ENCODE measurements around the gene SPECC1L.

Gene SPECC1L

DNA sequence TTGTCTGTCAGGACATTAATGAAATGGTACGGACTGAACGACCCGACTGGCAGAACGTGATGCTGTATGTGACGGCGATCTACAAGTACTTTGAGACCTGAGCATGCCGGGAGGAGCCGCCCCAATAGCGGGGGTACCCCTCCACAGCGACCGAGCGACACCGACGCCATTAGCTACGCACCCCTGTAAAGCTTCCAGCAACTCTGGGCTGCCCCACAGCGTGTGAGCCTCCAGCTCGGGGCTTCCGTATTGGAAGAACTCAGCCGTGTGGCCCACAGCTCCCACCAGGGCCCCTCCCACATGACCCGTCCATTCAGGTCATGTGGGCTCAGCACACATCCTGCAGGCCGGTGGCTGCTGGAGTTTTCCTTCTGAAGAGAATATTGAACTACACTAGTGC lies 143.9 kb downstream of the SPECC1L start:
- DNase-seq (ENCODE audit: low read depth): no peak

DNA sequence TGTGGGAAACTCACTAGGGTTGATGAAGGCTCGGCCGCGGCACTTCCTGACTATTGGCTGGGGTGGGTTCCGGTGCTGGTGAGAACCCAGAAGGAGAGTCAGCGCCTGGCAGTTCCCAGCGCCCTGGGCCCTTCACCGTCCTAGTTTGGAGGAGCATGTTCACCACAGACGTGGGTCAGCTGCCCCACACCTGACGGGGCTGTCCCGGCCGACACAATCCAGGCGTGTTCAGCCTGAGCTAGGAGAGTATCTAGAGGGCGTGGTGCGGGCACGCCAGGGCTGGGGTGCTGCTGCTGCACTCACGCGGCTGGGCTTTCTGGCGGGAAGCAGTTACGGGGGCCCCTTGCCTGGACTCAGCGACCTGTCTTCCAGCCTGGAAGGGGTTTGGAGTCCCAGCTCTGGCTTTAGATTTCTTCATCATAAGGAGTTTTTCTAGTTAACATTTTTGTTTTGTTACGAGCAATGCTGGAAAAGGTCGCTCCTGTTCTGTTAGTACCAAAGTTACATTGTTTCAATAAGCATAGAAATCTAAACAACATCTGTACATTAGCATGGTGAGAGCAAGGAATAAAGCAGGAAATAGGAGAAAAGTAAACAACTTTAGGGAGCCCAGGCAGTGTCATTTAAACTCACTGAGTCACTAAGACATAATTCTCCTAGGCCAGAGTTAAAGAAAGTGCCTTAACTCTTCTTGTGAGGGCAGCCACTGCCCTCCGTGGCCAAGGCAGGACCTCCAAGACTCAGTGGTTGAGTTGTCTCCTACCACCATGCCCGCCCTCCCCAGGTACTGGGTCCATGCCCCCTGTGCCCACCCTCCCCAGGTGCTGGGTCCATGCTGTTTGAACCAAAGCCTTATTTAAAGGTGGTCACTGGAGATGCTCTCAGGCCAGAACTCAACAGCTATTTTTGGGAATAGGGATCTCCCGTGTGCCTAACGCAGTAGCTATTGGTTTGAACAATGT lies 144.6 kb downstream of the SPECC1L start:
- DNase-seq (ENCODE audit: low read depth): no peak

DNA sequence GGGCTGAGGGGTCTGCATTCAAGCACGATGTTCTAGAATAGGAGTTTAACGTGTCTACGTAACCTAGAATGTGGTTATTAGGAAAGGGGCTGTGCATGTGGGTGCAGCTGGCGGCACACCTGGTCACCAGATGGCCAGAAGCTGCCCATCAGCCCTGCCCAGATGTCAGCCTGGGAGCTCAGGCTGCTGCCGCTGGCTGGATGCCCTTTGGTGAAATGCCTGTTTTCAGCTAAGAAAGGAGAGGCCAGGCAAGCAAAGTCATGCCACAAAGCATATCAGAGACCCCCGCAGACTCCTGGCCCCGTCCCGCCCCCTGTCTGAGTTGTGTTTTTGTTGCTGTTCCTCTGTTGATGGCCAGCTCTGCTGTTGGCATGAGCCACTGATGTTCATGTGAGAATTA lies 145.5 kb downstream of the SPECC1L start:
- no peak for DNase-seq (ENCODE audit: low read depth)

DNA sequence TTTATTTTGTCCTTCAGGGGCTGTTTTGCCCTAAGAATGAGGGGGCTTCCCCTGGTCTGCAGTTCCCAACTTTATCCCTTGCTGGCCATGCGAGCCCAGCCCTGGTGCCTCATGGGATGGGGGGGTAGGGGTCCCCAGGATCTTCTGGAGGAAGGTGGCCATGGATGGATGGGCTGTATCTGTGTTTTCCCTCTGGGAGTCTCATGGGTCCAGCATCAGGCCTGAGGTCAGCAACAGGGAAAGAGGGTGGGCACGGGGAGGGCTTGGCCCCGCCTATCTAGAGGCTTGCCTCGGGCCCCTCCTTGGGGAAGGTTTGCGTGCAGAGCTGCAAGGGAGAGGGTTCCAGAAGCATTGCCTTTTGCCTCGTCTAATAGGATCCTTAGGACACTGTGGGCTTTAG lies 146.0 kb downstream of the SPECC1L start:
- DNase-seq (ENCODE audit: low read depth): no peak

DNA sequence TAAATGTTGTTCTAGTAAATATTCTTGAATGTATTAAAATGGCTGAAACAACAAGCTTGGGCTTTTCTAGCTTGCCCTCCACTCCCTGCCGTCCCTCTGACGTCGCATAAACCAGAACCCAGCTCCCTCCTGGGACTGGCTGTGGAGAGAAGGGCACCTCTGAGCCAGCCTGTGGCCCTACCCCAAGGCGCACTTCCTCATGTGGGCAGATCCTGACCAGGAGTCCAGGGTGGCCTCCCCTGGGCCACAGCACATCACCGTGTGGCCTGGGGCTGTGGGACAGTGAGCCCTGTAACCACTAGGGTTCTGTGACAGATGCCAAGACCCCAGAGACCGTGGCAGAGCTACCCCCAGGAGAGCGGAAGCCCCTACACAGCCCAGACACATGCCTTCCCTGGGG lies 146.6 kb downstream of the SPECC1L start:
- no peak for DNase-seq (ENCODE audit: low read depth)

DNA sequence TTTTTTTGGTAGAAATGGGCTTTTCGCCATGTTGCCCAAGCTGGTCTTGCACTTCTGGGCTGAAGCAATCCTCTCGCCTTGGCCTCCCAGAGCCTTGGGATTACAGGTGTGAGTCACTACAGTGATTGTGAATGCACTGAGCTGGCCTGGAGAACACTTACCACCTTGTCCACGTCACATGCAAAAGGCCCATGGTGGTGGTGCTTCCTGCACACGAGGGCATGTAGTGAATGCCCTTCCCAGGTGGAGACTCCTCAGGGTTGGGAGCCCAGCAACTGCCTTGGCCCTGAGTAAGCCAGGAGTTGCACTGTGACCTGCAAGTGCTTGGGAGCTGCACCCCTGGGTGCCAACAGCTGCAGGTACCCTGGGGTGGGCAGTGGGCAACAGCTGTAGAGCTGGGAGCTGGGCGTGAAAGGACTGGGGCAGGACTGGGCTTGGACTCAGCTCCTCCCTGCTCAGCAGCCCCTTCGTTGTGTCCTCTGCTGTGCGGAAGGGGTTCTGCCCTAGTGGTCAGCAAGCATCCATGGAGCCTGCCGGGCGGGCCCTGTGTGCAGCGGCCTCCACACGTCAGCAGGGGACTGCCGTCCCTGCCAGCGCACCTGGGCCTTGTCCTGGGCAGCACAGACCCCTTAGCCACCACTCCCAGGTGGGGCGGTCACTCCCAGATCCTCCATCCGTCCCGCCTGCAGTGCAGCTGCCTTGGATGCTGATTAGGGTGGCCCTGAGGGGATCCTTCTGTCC lies 147.4 kb downstream of the SPECC1L start:
- no peak for DNase-seq (ENCODE audit: low read depth)

DNA sequence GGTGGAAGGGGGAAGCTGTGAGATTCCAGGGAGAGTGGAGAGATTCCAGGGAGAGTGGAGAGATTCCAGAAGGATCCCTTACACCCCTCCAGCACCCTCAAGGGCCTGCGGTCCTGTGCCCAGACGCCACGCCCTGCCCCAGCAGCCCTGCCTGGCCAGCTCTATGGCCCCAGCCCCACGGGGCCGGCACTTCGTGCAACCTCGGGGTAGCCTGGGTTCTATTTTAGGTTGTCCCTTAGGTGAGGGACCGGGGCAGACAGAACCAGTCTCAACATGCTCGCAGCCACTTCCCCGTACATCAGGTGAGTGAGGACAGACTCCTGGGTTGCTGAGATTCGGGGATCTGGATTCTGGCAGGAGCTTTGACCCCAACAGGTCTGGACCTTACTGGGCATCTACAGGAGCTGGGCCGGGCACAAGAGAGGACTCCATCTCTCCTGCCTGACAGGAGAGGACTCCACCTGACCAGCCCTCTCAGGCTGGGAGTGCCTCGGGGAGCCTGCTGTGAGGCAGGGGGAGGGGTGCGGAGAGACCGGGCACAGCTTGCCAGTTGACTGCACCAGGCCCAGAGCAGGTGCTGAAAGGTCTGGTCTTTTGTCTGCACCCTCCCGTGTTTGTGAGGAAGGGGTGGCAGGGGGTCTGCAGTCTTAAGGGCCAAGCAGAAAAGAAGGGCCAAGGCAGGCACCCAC lies 148.3 kb downstream of the SPECC1L start:
- DNase-seq (ENCODE audit: low read depth): no peak

DNA sequence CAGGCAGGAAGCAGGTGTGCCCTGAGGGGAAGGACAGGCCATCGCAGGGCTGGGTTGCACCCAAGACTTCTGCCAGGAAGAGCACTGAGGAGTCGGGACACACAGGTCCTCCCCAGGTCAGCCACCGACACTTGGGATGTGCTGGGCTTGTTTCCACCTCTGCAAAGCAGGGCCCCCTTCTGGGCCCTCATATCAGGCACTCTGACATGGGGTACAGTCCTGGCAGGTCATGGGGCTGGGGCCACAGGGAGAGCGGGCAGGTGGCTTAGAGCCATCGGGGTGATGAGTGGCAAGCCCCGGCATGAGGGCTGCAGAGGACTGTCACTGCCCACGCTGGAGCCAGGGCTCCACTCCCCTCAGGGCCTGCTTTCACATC lies 148.8 kb downstream of the SPECC1L start:
- no peak for DNase-seq (ENCODE audit: low read depth)

DNA sequence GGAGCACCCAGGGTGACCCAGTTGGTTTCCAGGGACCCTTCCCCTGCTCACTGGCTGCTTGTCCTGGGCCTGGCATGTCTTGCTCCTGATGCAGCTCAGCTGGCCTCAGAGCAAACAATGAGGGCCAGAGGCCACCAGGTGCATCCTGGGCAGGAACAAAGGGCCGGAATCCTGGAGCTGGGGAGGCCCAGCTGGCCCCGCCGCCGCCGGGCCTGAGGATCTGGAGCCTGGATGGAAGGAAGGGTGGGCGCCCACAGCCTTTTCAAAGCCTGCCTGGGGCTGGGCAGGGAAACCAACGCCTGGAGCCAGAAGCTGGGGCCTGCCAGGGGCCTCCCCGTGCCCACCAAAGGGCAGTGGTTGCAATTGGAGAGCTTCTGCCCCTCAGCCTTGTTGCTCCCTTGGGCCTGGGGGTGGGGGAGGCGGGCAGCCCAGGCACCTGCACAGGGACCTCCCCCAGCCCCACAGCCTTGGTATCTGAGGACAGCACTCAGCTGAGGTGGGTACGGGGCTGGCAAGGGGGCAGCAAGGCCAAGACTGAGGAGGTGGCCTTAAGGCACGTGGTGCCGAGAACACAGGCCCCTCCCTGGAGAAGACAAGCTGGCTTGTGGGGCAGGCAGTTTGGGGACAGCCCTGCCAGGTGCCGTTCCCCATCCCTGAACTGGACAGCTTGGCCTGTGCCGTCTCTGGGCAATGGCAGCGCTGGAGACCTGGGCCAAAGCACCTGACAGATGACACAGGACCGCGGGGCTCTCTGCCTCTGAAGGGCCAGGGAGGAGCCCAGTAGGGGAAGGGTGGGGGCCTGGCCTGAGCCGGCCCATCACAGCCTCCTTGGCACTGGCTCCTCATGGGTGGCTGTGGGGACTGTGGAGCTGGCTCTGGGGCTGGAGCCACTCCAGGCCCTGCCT lies 149.7 kb downstream of the SPECC1L start:
- DNase-seq (ENCODE audit: low read depth): no peak

DNA sequence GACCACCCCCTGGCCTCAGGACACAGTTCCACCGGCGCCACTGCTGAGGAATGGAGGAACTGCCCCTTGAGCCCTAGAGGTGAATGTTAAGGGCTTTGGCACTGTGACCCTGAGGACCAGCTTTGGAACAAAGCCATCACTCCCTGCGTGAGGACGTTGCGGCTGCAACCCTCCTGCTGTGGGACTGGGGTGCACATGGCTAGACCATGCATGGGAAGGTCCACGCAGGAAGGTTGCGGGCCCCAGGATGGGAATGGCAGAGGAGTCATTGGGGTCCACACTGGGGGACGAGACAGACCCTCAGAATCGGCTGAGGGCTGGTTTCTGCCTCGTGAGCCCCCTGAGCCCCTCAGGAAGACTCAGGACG lies 150.3 kb downstream of the SPECC1L start:
- DNase-seq (ENCODE audit: low read depth): no peak

DNA sequence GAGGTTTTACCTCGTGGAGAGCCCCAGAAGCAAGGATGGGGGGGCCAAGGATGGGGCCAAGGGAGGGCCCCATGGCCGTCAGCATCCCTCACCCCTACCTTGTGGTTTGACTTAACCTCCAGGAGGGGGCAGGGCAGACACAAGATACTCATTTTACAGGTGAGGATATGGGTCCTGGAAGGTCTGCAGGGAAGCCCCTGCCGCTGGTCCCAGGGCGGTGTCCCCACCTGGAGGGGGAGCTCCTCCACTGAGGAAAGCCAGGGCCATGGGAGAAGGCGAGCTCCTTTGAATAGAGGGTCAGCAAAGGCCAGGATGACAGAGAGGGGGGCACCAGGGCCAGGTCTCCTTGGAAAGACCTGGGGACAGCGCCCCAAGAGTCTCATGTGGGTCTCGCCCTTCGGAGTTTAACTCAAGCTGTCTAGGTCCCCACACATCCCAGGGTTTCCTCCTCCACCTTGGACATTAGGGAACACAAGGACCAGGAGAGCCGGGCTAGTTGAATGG lies 150.8 kb downstream of the SPECC1L start:
- DNase-seq (ENCODE audit: low read depth): no peak

DNA sequence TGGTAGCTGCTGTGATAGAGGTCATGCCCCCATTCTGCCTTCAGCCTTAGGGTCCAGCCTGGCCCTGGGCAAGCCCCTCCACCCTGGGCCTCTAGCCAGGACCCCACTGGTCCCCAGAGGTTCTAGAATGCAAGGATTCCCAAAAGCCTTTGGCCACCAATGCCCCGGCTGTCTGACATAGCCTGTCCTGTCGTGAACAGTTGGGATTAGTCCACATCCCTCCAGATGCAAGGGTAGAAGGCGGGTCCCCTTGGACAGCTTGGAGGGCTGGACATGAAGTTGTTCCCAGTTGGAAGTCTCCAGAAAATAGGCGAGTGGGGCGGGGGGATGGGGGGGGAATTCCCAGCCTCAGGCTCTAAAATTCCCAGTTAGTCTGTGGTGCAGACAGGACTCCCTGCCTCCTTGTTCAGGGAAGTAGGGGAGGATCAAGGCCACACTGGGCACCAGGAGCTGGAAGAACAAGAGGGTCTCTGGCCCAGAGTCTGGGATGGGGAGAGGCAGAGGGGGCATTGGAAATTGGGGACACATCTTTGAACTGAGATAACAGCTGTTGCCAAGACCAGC lies 151.6 kb downstream of the SPECC1L start:
- no peak for DNase-seq (ENCODE audit: low read depth)

DNA sequence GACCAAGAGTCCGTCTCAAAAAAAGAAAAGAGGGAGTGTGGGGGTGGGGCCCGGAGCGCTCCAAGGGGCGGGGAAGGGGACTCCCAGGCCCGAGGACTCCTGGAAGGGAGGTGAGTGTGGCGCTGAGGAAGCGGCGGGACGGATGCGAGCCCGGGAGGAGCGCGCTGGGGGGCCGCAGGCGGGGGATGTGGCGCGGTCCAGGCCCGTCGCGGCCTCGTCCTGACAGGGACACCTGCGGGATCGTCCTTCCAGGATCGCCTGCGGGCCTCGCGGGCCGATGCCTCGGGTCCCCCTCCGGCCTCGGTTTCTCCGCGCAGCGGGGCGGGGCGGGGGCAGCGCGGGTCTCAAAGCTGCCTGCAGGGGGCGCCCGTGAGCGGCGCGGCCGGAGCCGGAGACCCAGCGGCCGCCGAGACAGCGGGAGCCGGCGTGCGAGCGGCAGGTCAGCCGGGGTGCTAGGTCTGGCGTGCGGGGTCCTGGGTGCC lies 152.9 kb downstream of the SPECC1L start:
- DNase-seq (ENCODE audit: low read depth): peak; percentile 58

DNA sequence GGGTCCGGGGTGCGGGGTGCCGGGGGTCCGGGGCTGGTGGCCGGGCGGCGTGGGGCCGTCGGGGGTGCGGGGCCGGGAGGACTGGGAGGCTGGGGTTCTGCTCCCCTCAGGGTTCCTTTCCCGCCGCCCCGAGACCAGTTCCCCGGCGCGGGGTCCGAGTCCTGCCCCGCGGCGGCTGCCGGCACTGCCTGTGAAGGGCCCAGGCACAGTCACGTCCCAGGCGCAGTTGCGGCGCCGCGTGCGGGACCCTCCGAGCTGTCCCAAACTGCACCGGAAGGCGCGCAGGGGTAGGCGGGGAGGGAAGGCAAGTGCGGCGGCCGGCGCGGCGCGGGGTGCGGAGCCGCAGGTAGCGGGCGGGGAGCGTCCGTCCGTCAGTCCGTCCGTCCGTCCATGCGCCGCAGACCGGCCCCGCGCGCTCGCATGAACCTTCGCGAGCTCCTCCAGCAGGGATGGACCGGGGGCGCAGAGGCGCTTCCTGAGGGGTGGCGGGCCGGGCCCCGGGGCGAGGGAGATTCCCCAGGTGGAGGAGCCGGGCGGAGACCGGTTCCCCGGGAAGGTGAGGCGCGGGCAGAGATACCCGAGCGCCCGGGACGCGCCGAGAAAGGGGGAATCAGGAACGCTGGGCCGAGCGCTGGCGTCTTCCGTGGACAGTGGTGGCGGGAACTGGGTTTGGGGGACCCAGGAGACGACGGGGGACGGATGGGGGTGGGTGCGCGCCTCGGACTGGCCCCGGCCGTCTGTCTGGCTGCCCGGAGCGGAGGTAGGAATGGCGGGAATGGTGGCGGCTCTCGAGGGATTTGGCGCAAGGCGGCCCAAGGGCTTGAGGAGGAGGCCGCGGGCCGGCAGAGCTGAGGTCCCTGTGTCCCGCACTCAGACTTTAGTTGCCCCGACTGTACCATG lies 153.6 kb downstream of the SPECC1L start:
- DNase-seq (ENCODE audit: low read depth): no peak

DNA sequence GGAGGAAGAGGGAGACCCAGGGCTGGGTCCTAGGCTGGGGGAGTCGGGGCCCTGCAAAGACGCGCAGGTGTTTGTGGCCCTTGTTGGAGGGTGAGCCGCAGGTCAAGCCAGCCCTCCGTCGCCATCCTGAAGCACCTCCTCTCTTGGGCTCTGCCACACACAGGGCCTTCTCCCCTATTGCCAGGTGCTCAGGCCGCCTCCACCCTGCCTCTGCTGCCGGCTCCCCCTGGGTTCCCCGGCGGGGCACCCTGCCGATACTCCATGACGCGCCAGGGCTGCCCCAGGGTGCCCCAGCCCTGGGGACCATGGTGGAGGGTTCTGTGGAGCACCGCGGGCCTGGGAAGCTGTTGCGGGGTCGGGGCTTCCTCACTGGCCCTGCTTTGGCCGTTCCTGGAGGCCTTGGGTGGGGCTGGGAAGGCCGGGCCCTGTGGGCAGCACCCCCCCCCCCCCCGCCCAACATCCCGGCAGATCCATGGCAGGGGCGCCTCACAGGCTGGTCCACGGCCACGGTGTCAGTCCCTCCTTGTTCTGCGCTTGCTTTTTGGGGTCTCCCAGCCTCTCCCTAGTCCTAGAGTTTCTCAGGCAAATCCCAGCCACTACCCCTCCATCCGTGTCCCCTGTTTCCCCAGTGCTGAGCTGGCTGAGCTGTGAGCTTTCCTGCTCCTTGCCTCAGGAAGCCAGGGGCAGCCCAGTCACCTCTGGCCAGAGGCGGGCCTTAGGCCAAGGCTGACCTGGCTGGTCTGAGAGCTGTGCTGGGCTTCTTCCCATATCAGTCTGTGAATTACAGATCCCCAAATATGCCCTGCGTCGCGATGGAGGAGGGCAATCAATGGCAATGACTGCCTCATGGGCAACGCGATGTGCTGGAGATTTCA lies 154.5 kb downstream of the SPECC1L start:
- DNase-seq (ENCODE audit: low read depth): no peak

DNA sequence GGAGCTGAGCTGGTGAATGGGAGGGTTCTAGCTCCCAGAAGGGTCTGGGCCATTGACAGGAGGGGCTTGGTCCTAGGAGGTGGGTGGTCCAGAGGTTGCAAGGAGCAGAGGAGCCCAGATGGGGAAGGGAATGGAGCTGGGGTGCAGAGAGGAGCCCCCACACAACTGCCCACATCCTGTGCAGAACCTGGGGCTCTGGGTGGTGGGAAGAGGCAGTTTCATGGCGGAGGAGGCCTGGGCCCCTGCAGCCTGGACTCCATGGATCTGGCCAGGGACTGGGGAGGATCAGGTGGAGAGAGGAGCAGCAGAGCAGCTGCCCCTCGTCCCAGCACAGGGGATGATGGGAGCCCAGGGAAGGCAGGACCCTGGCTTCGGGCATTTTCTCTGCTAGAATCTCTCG lies 155.8 kb downstream of the SPECC1L start:
- no peak for DNase-seq (ENCODE audit: low read depth)

DNA sequence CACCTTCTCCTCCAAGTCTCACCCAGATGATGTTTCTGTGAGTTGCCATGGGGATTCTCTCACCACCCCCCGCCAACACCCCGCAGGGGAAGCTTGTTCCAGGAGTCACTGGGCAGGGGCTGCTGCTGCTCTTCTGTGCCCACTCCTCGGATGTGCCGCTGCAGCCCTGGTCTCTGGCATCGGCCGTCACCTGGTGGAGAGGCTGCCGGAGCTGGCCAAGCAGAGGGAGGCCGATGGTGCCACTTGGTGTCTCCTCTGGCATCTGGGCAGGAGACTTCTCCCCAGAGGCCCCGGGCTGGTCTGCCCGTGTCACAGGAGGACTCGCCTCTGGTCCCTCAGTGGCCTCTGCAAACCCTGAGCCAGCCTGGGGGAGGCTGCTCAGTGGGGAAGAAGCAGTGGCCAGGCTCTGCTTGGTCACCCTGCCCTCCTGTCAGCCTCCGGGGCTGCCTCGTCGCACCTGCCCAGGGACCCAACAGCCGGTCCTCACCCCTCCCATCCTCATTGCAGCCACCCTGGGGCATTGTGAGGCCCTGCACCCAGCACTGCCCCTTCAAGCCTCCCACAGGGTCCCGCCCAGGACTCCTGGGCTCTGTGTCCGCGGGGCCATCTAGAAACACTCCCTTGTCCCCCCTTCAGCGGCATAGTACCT lies 156.3 kb downstream of the SPECC1L start:
- DNase-seq (ENCODE audit: low read depth): no peak

DNA sequence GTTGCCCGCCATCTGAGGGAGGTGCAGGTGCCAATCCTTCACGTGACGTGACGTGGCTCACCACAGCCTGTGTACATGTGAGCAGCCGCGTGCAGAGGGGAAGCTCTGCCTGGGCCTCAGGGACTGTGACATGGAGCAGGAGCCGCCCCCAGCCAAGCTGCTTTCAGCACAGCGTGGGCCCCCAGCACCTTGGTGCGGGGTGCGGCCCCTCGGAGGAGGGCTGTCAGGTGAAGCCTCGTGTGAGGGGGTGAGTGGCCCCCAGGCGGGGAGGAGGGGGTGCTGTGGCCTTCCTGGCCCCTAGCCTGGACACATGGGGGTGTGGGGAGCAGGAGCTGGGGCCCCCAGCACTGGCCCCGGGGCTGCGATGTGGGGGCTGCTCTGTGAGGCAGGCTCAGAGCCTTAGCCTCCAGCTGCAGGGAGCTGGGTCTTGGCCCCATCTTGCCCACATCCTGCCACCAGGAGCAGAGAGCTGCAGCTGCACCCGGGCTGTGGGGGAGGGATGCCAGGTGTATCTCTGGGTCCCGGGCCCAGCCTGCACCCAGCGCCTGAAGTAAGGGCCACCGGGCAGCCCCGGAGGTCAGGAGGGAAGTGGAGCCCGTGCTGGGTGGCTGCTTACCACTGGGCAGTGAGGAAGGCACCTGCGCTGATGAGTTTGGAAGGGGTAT lies 157.0 kb downstream of the SPECC1L start, which contains the start of gene ADORA2A:
ADORA2A (plus strand) TSS at position 100 of the 665 bp plus-strand sequence. CDS start 5,806 bp downstream, outside the sequence.
- DNase-seq (ENCODE audit: low read depth): peak; percentile 73

Measured in activated T-cell treated with anti-CD3 and anti-CD28 coated beads for 1 hour (primary cell).